PFSK-1 (cell line): Measurements from ENCODE around the gene SLC44A5.

Source experiments
- POLR2AphosphoS5 ChIP-seq: IDR thresholded peaks from 2 replicates; pipeline ENCODE4 v1.6.1; 2012; ENCODE audit warnings: low read depth, mild to moderate bottlenecking, control low read depth, low read length, moderate library complexity
- TAF1 ChIP-seq: IDR thresholded peaks from 2 replicates; pipeline ENCODE4 v1.6.1; 2012; ENCODE audit warnings: low read length, control low read depth, borderline replicate concordance; ENCODE audit not compliant: insufficient read depth
- TF ChIP-seq, protein P1 (sequence below), 2 experiments: IDR thresholded peaks; 2 replicates each; pipeline versions ENCODE4 v1.6.1 to v1.8.0; 2011 to 2012; ENCODE audit warnings: low read depth in 2 of 2, low read length in 2 of 2, control low read depth in 1 of 2, inconsistent platforms in 1 of 2, mild to moderate bottlenecking in 1 of 2, moderate library complexity in 1 of 2; ENCODE audit not compliant: insufficient read depth in 1 of 2

DNA sequence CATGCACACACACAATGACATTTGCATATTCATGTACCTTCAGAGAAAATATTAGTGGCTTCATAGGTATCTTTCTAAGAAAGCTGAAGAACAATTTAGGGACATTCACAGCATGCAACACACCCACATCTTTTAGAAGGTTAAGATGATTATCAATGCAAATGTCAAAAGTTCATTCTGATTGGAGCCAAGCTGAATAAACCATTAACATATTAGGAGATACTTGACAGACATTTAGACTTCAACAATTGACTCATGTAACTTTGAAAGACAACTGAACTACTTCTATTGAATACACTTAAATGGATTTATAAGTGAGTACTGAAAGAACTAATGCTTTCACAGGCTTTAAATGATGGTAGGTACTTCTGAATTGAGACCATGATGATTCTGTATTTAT lies 365.7 kb downstream of the SLC44A5 start:
- TF ChIP-seq TAF1 (no peak), POLR2AphosphoS5 (no peak)
- TF ChIP-seq, protein P1, sequence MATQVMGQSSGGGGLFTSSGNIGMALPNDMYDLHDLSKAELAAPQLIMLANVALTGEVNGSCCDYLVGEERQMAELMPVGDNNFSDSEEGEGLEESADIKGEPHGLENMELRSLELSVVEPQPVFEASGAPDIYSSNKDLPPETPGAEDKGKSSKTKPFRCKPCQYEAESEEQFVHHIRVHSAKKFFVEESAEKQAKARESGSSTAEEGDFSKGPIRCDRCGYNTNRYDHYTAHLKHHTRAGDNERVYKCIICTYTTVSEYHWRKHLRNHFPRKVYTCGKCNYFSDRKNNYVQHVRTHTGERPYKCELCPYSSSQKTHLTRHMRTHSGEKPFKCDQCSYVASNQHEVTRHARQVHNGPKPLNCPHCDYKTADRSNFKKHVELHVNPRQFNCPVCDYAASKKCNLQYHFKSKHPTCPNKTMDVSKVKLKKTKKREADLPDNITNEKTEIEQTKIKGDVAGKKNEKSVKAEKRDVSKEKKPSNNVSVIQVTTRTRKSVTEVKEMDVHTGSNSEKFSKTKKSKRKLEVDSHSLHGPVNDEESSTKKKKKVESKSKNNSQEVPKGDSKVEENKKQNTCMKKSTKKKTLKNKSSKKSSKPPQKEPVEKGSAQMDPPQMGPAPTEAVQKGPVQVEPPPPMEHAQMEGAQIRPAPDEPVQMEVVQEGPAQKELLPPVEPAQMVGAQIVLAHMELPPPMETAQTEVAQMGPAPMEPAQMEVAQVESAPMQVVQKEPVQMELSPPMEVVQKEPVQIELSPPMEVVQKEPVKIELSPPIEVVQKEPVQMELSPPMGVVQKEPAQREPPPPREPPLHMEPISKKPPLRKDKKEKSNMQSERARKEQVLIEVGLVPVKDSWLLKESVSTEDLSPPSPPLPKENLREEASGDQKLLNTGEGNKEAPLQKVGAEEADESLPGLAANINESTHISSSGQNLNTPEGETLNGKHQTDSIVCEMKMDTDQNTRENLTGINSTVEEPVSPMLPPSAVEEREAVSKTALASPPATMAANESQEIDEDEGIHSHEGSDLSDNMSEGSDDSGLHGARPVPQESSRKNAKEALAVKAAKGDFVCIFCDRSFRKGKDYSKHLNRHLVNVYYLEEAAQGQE (IDR thresholded peaks at IDR 0.05; ENCODE audit: insufficient read depth in 1 of 2, low read depth in 2 of 2, low read length in 2 of 2) = no peak
